HepG2 (cell line): ENCODE data around the gene AKAP12. TPM values are rescaled to one million over a fixed set of nuclear protein-coding genes. Genes with fewer than 3 reads are reported as not detected.

Source experiments
- ARNT2 ChIP-seq: sonication (generic); formaldehyde crosslinking; IDR thresholded peaks from 2 replicates; pipeline ENCODE4 v1.8.0; 2022; ENCODE audit warnings: mild to moderate bottlenecking, low read depth, missing genetic modification reagents, moderate library complexity
- BRCA1 ChIP-seq: sonication (generic); formaldehyde crosslinking; IDR thresholded peaks from 2 replicates; pipeline ENCODE4 v1.4.0; 2020; ENCODE audit warnings: missing genetic modification reagents
- CAMTA2 ChIP-seq: sonication (generic); formaldehyde crosslinking; IDR thresholded peaks from 2 replicates; pipeline ENCODE4 v1.4.0; 2020; ENCODE audit warnings: mild to moderate bottlenecking, missing genetic modification reagents, borderline replicate concordance
- EHMT2 ChIP-seq: fragments of 200-600 bp; sonication (generic); IDR thresholded peaks from 2 replicates; pipeline ENCODE4 v1.7.0; 2017; ENCODE audit warnings: antibody characterized with exemption, low read depth, low read length, borderline replicate concordance
- FOSL1 ChIP-seq: sonication (generic); formaldehyde crosslinking; IDR thresholded peaks from 2 replicates; pipeline ENCODE4 v1.9.0; 2021; ENCODE audit warnings: missing genetic modification reagents, borderline replicate concordance
- GABPA ChIP-seq, 2 experiments: IDR thresholded peaks; 2 replicates each; pipeline ENCODE4 v1.6.1; 2011 to 2016; ENCODE audit warnings: low read depth in 2 of 2, low read length in 1 of 2, missing biosample characterization in 1 of 2, missing genetic modification characterization in 1 of 2
- HNF4G ChIP-seq, 2 experiments: sonication (generic) in 1 of 2; formaldehyde crosslinking in 1 of 2; IDR thresholded peaks; 2 replicates each; pipeline versions ENCODE4 v1.4.0 to v1.6.1; 2011 to 2020; ENCODE audit warnings: borderline replicate concordance in 2 of 2, low read depth in 2 of 2, mild to moderate bottlenecking in 2 of 2, low read length in 1 of 2, missing genetic modification reagents in 1 of 2, moderate library complexity in 1 of 2
- MZF1 ChIP-seq: sonication (generic); formaldehyde crosslinking; IDR thresholded peaks from 2 replicates; pipeline ENCODE4 v1.8.1; 2023; ENCODE audit warnings: mild to moderate bottlenecking, missing genetic modification reagents, borderline replicate concordance
- PTBP1 ChIP-seq: fragments of 200-400 bp; formaldehyde crosslinking; IDR thresholded peaks from 2 replicates; pipeline ENCODE4 v1.6.1; 2018; ENCODE audit warnings: low read length, low read depth; ENCODE audit not compliant: poor library complexity, severe bottlenecking
- REPIN1 ChIP-seq: sonication (generic); formaldehyde crosslinking; IDR thresholded peaks from 2 replicates; pipeline ENCODE4 v1.8.0; 2022; ENCODE audit warnings: missing genetic modification reagents, low read depth, mild to moderate bottlenecking, borderline replicate concordance
- RXRB ChIP-seq: IDR thresholded peaks from 2 replicates; pipeline ENCODE4 v1.6.1; 2016; ENCODE audit warnings: borderline replicate concordance, missing genetic modification reagents, missing compliant biosample characterization
- SP140L ChIP-seq: sonication (generic); formaldehyde crosslinking; IDR thresholded peaks from 2 replicates; pipeline ENCODE4 v1.4.0; 2020; ENCODE audit warnings: missing genetic modification reagents, borderline replicate concordance
- TBX3 ChIP-seq: fragments of 450-650 bp; IDR thresholded peaks from 2 replicates; pipeline ENCODE4 v1.6.1; 2017; ENCODE audit warnings: antibody characterized with exemption, mild to moderate bottlenecking, inconsistent platforms, borderline replicate concordance
- TEF ChIP-seq: sonication (generic); formaldehyde crosslinking; IDR thresholded peaks from 2 replicates; pipeline ENCODE4 v1.5.0; 2020; ENCODE audit warnings: missing genetic modification reagents
- ZBTB7A ChIP-seq: sonication (generic); formaldehyde crosslinking; IDR thresholded peaks from 2 replicates; pipeline ENCODE4 v1.8.0; 2022; ENCODE audit warnings: mild to moderate bottlenecking, missing genetic modification reagents
- ZNF329 ChIP-seq: sonication (generic); formaldehyde crosslinking; IDR thresholded peaks from 2 replicates; pipeline ENCODE4 v1.9.0; 2021; ENCODE audit warnings: low read depth, mild to moderate bottlenecking, missing genetic modification reagents
- ZNF34 ChIP-seq: sonication (generic); formaldehyde crosslinking; IDR thresholded peaks from 2 replicates; pipeline ENCODE4 v1.4.0; 2020; ENCODE audit warnings: mild to moderate bottlenecking, missing genetic modification reagents, borderline replicate concordance
- ZNF740 ChIP-seq: sonication (generic); formaldehyde crosslinking; IDR thresholded peaks from 2 replicates; pipeline ENCODE4 v1.4.0; 2020; ENCODE audit warnings: missing genetic modification reagents
- ZNF75D ChIP-seq: sonication (generic); formaldehyde crosslinking; IDR thresholded peaks from 2 replicates; pipeline ENCODE4 v1.8.1; 2023; ENCODE audit warnings: missing genetic modification reagents, mild to moderate bottlenecking, borderline replicate concordance
- ZNF841 ChIP-seq: sonication (generic); formaldehyde crosslinking; IDR thresholded peaks from 2 replicates; pipeline ENCODE4 v1.8.1; 2023; ENCODE audit warnings: missing genetic modification reagents, borderline replicate concordance
- ZNF883 ChIP-seq: sonication (generic); formaldehyde crosslinking; IDR thresholded peaks from 2 replicates; pipeline ENCODE4 v1.5.1; 2020; ENCODE audit warnings: mild to moderate bottlenecking, missing genetic modification reagents; ENCODE audit errors: not compliant biosample characterization
- polyA plus RNA-seq, 8 experiments: library from polyadenylated mRNA; depleted of rRNA in 3 of 8; stranded (reverse) in 7 of 8; unstranded in 1 of 8; fragments of >200 nt; fragmentation: Illumina TruSeq in 4 of 8; extraction: Trizol in 4 of 8; gene quantifications; 2 replicates each; pipeline versions ENCODE4 v1.2.1 to v1.2.3, GENCODE V29; 2011 to 2016; ENCODE audit warnings: low read depth in 4 of 8, missing spikeins in 1 of 8, mixed read lengths in 1 of 8; ENCODE audit not compliant: insufficient read depth in 1 of 8
- total RNA-seq, 5 experiments: library from RNA; depleted of rRNA; stranded (reverse); fragments of >200 nt; fragmentation: Illumina TruSeq; extraction: Trizol; gene quantifications; 2 replicates each; pipeline ENCODE4 v1.2.3, GENCODE V29; 2016; ENCODE audit warnings: low read depth in 1 of 5
- TF ChIP-seq, protein P1 (sequence below): sonication (generic); formaldehyde crosslinking; IDR thresholded peaks from 2 replicates; pipeline ENCODE4 v1.4.0; 2020; ENCODE audit warnings: missing genetic modification reagents

Gene AKAP12
- total and polyA plus RNA-seq, 2 of the 13 experiments (the other 11 are each of a cell fraction or from before 2014, with no cell fraction given), result 10.6 to 19.0 TPM

- TF ChIP-seq HNF4G (IDR thresholded peaks at IDR 0.05; ENCODE audit: borderline replicate concordance, low read depth, low read length), result peak; percentile 30; the same call in 1 of the 2 replicates
- TF ChIP-seq HNF4G (CRISPR knock-in tag; IDR thresholded peaks at IDR 0.05; ENCODE audit: borderline replicate concordance, low read depth), result no peak
- no peak; the same call in 1 of the 2 replicates for TF ChIP-seq RXRB
- TF ChIP-seq ZNF841 (CRISPR knock-in tag), result 0 out of 2 replicates have a peak, but pooled peaks have one; percentile 68
- TF ChIP-seq ZNF75D (CRISPR knock-in tag), result peak; percentile 82; the same call in 1 of the 2 replicates
- TF ChIP-seq ZNF329 (CRISPR knock-in tag), result peak; percentile 85; the same call in 1 of the 2 replicates
- no peak for TF ChIP-seq TBX3
- TF ChIP-seq ZNF34 (CRISPR knock-in tag), result peak; percentile 29; the same call in 1 of the 2 replicates
- peak; percentile 5; the same call in 1 of the 2 replicates for TF ChIP-seq FOSL1
- TF ChIP-seq MZF1 (CRISPR knock-in tag), result no peak
- TF ChIP-seq ZNF883 (CRISPR knock-in tag), result peak; percentile 79
- 0 out of 2 replicates have a peak, but pooled peaks have one; percentile 8 for TF ChIP-seq GABPA (IDR thresholded peaks at IDR 0.05; ENCODE audit: low read depth, low read length)
- TF ChIP-seq GABPA (CRISPR knock-in tag; IDR thresholded peaks at IDR 0.05; ENCODE audit: low read depth), result peak; percentile 48; the same call in 1 of the 2 replicates
- peak; percentile 16; the same call in 1 of the 2 replicates for TF ChIP-seq ZBTB7A
- peak; percentile 87; the same call in 1 of the 2 replicates for TF ChIP-seq ARNT2 (CRISPR knock-in tag)
- TF ChIP-seq PTBP1, result no peak
- TF ChIP-seq BRCA1 (CRISPR knock-in tag), result peak; percentile 81
- peak; percentile 64; the same call in 1 of the 2 replicates for TF ChIP-seq SP140L (CRISPR knock-in tag)
- TF ChIP-seq TEF (CRISPR knock-in tag), result 0 out of 2 replicates have a peak, but pooled peaks have one; percentile 70
- 0 out of 2 replicates have a peak, but pooled peaks have one; percentile 3 for TF ChIP-seq ZNF740
- TF ChIP-seq, protein P1, sequence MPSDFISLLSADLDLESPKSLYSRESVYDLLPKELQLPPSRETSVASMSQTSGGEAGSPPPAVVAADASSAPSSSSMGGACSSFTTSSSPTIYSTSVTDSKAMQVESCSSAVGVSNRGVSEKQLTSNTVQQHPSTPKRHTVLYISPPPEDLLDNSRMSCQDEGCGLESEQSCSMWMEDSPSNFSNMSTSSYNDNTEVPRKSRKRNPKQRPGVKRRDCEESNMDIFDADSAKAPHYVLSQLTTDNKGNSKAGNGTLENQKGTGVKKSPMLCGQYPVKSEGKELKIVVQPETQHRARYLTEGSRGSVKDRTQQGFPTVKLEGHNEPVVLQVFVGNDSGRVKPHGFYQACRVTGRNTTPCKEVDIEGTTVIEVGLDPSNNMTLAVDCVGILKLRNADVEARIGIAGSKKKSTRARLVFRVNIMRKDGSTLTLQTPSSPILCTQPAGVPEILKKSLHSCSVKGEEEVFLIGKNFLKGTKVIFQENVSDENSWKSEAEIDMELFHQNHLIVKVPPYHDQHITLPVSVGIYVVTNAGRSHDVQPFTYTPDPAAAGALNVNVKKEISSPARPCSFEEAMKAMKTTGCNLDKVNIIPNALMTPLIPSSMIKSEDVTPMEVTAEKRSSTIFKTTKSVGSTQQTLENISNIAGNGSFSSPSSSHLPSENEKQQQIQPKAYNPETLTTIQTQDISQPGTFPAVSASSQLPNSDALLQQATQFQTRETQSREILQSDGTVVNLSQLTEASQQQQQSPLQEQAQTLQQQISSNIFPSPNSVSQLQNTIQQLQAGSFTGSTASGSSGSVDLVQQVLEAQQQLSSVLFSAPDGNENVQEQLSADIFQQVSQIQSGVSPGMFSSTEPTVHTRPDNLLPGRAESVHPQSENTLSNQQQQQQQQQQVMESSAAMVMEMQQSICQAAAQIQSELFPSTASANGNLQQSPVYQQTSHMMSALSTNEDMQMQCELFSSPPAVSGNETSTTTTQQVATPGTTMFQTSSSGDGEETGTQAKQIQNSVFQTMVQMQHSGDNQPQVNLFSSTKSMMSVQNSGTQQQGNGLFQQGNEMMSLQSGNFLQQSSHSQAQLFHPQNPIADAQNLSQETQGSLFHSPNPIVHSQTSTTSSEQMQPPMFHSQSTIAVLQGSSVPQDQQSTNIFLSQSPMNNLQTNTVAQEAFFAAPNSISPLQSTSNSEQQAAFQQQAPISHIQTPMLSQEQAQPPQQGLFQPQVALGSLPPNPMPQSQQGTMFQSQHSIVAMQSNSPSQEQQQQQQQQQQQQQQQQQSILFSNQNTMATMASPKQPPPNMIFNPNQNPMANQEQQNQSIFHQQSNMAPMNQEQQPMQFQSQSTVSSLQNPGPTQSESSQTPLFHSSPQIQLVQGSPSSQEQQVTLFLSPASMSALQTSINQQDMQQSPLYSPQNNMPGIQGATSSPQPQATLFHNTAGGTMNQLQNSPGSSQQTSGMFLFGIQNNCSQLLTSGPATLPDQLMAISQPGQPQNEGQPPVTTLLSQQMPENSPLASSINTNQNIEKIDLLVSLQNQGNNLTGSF (CRISPR knock-in tag), result peak; percentile 86; the same call in 1 of the 2 replicates
- TF ChIP-seq CAMTA2 (CRISPR knock-in tag), result no peak
- TF ChIP-seq EHMT2, result no peak
- TF ChIP-seq REPIN1, result peak; percentile 92
Observed at GRCh38 chr6:151389618-151390275, 150.0 kb downstream of the AKAP12 start (continued).
